Astrocyte (in vitro differentiated cells and primary cell): ENCODE data around the gene ABCA5. TPM values are rescaled to one million over a fixed set of nuclear protein-coding genes. Genes with fewer than 3 reads are reported as not detected.
"Not testable (repeated sequence)": the region's sequence is repeated elsewhere in the genome, so short reads cannot be mapped to it uniquely, and the experiment has no call there.

Experiments used
- DNase-seq: peaks from one replicate; pipeline ENCODE4 v3.0.0-alpha.2; 2010; ENCODE audit warnings: low read depth
- FAIRE-seq: peaks from 2 replicates; lab custom pipeline; 2011; peaks lifted over from hg19 to GRCh38; lab: Jason Lieb, UNC
- H2AFZ ChIP-seq: 2 replicates; pipeline ENCODE4 v1.6.0; 2012; ENCODE audit warnings: low read depth, low read length, inconsistent platforms
- H3K27ac ChIP-seq: 2 replicates; pipeline ENCODE4 v1.5.1; 2011; ENCODE audit warnings: low read depth, low read length, inconsistent platforms
- H3K27me3 ChIP-seq: 2 replicates; pipeline ENCODE4 v1.6.0; 2011; ENCODE audit warnings: low read length, inconsistent platforms; ENCODE audit not compliant: insufficient read depth
- H3K36me3 ChIP-seq: 2 replicates; pipeline ENCODE4 v1.5.1; 2011; ENCODE audit warnings: low read length, inconsistent platforms; ENCODE audit not compliant: insufficient read depth
- H3K4me1 ChIP-seq: 2 replicates; pipeline ENCODE4 v1.5.1; 2011; ENCODE audit warnings: low read length, inconsistent platforms; ENCODE audit not compliant: insufficient read depth
- H3K4me2 ChIP-seq: 2 replicates; pipeline ENCODE4 v1.6.0; 2012; ENCODE audit warnings: low read length, inconsistent platforms
- H3K4me3 ChIP-seq: 2 replicates; pipeline ENCODE4 v1.5.1; 2011; ENCODE audit warnings: low read depth, mild to moderate bottlenecking, low read length, inconsistent platforms; ENCODE audit not compliant: insufficient read depth
- H3K79me2 ChIP-seq: 2 replicates; pipeline ENCODE4 v1.6.0; 2012; ENCODE audit warnings: mild to moderate bottlenecking, low read length, inconsistent platforms; ENCODE audit not compliant: insufficient read depth
- H3K9ac ChIP-seq: 2 replicates; pipeline ENCODE4 v1.6.0; 2012; ENCODE audit warnings: mild to moderate bottlenecking, low read length, inconsistent platforms
- H3K9me3 ChIP-seq: 2 replicates; pipeline ENCODE4 v1.5.1; 2012; ENCODE audit warnings: low read depth, mild to moderate bottlenecking, low read length, inconsistent platforms; ENCODE audit not compliant: insufficient read depth
- H4K20me1 ChIP-seq: 2 replicates; pipeline ENCODE4 v1.6.0; 2012; ENCODE audit warnings: low read length, inconsistent platforms; ENCODE audit not compliant: insufficient read depth
- H3K27ac Mint-ChIP-seq: one replicate; pipeline ENCODE4 v1.8.0; 2021; ENCODE audit warnings: mild to moderate bottlenecking, mixed read lengths; ENCODE audit not compliant: unreplicated experiment
- H3K27me3 Mint-ChIP-seq: one replicate; pipeline ENCODE4 v1.8.0; 2021; ENCODE audit warnings: low read depth, mixed read lengths; ENCODE audit not compliant: unreplicated experiment
- H3K36me3 Mint-ChIP-seq: one replicate; pipeline ENCODE4 v1.8.0; 2021; ENCODE audit warnings: low read depth, mixed read lengths; ENCODE audit not compliant: unreplicated experiment
- H3K4me1 Mint-ChIP-seq: one replicate; pipeline ENCODE4 v1.8.0; 2021; ENCODE audit warnings: low read depth, mixed read lengths; ENCODE audit not compliant: unreplicated experiment
- H3K4me3 Mint-ChIP-seq: one replicate; pipeline ENCODE4 v1.8.0; 2021; ENCODE audit warnings: mild to moderate bottlenecking, moderate library complexity, mixed read lengths; ENCODE audit not compliant: unreplicated experiment
- H3K9me3 Mint-ChIP-seq: one replicate; pipeline ENCODE4 v1.8.0; 2021; ENCODE audit warnings: mild to moderate bottlenecking, mixed read lengths; ENCODE audit not compliant: unreplicated experiment
- CTCF ChIP-seq: IDR thresholded peaks from 2 replicates; pipeline ENCODE4 v1.5.1; 2011; ENCODE audit warnings: low read depth, mild to moderate bottlenecking, inconsistent platforms, low read length, moderate library complexity; ENCODE audit not compliant: insufficient read depth
- EZH2 ChIP-seq: IDR thresholded peaks from 2 replicates; pipeline ENCODE4 v1.6.1; 2012; ENCODE audit warnings: mild to moderate bottlenecking, low read length, inconsistent platforms; ENCODE audit not compliant: insufficient read depth
- total RNA-seq: library from RNA; stranded (reverse); gene quantifications from 2 replicates; pipeline ENCODE4 v1.2.1, GENCODE V29; 2021

Gene ABCA5
- total RNA-seq, 1 donor from 2014 or later: 2.6 TPM

- H3K9ac ChIP-seq: no peak overlapping the region
- no peaks in the 10 kb centered on the region for H3K36me3 Mint-ChIP-seq
- no peaks in the 10 kb centered on the region for H3K36me3 ChIP-seq
- FAIRE-seq (no peak), DNase-seq (no peak)
- TF ChIP-seq EZH2 (no peak), CTCF (no peak)
- H2AFZ ChIP-seq: no peak overlapping the region
- no peaks in the 10 kb centered on the region for H3K9me3 ChIP-seq
- no peaks in the 10 kb centered on the region for H3K27me3 Mint-ChIP-seq
- no peak overlapping the region for H3K27ac ChIP-seq
- H3K27me3 ChIP-seq: no peaks in the 10 kb centered on the region
- no peak overlapping the region for H3K4me3 ChIP-seq
- H3K9me3 Mint-ChIP-seq: peaks cover 2% of the 10 kb centered on the region
- H3K27ac Mint-ChIP-seq: no peak overlapping the region
- H3K79me2 ChIP-seq: no peaks in the 10 kb centered on the region
- no peaks in the 10 kb centered on the region for H4K20me1 ChIP-seq
- no peak overlapping the region for H3K4me3 Mint-ChIP-seq
- H3K4me2 ChIP-seq: no peak overlapping the region
- H3K4me1 Mint-ChIP-seq: no peaks in the 10 kb centered on the region
- no peaks in the 10 kb centered on the region for H3K4me1 ChIP-seq
Measured at GRCh38 chr17:69282002-69282401, 44.9 kb downstream of the ABCA5 start.

GRCh38 chr17:69276279-69276678, 50.7 kb downstream of the ABCA5 start:
- not testable (repeated sequence) for H3K4me1 Mint-ChIP-seq, H3K27ac Mint-ChIP-seq, FAIRE-seq

GRCh38 chr17:69275751-69276150, 51.2 kb downstream of the ABCA5 start:
- no peak for TF ChIP-seq CTCF
- no peak for TF ChIP-seq EZH2
- H3K9me3 ChIP-seq: no peaks in the 10 kb centered on the region
- H3K4me1 ChIP-seq: no peaks in the 10 kb centered on the region
- no peaks in the 10 kb centered on the region for H3K36me3 Mint-ChIP-seq
- H3K27me3 ChIP-seq: no peaks in the 10 kb centered on the region
- H3K27ac Mint-ChIP-seq: no peak overlapping the region
- peaks cover 2% of the 10 kb centered on the region for H3K9me3 Mint-ChIP-seq
- no peak overlapping the region for H2AFZ ChIP-seq
- H3K27ac ChIP-seq: no peak overlapping the region
- DNase-seq (no peak), FAIRE-seq (no peak)
- H4K20me1 ChIP-seq: no peaks in the 10 kb centered on the region
- no peaks in the 10 kb centered on the region for H3K27me3 Mint-ChIP-seq
- no peak overlapping the region for H3K9ac ChIP-seq
- no peaks in the 10 kb centered on the region for H3K4me1 Mint-ChIP-seq
- no peak overlapping the region for H3K4me2 ChIP-seq
- H3K4me3 Mint-ChIP-seq: no peak overlapping the region
- H3K79me2 ChIP-seq: no peaks in the 10 kb centered on the region
- no peaks in the 10 kb centered on the region for H3K36me3 ChIP-seq
- no peak overlapping the region for H3K4me3 ChIP-seq

More at GRCh38 chr17:69276279-69276678, 50.7 kb downstream of the ABCA5 start:
- not testable (repeated sequence) for H4K20me1 ChIP-seq, H3K4me3 Mint-ChIP-seq, H3K4me2 ChIP-seq, H3K27me3 Mint-ChIP-seq, H3K27me3 ChIP-seq, H3K4me1 ChIP-seq, H3K4me3 ChIP-seq, H2AFZ ChIP-seq, H3K27ac ChIP-seq, H3K9me3 ChIP-seq, DNase-seq, H3K36me3 ChIP-seq, H3K9ac ChIP-seq, H3K36me3 Mint-ChIP-seq, H3K9me3 Mint-ChIP-seq, H3K79me2 ChIP-seq
